Measurements from ENCODE around the gene TSPAN10.
"Not testable (repeated sequence)": the region's sequence is repeated elsewhere in the genome, so short reads cannot be mapped to it uniquely, and the experiment has no call there.

The TSPAN10 gene

GRCh38 chr17:81636505-81637288, at the start of gene TSPAN10, which contains the start of gene NPLOC4:
Gene TSPAN10, plus strand, starts transcription at chr17:81637196. Its CDS starts 5,217 bp downstream, at chr17:81642413.
Gene NPLOC4, minus strand, starts transcription at chr17:81637112. Its CDS starts 182 bp downstream, at chr17:81636930.
- peak; percentile 54 to 83 (median 78) for DNase-seq

DNA sequence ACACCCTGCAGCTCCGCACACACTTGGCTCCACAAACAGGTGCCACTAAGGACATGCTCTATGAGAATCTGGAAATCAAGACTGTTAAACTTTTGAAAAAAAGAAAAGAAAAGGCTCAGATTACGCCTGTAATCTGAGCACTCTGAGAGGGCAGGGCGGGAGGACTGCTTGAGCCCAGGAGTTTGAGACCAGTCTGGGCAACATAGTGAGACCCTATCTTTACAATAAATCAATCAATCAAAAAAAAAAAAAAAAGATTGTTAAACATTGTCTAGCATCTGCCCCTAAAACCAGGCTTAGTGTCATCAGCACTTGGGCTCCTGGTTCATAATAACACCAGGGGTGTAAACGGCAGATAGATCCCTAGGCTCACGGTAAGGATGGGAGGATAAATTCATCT, 47.4 kb upstream of the TSPAN10 start:
- no peak for DNase-seq

- DNase-seq = no peak
Measured at GRCh38 chr17:81590121-81590520, 46.9 kb upstream of the TSPAN10 start.

DNA sequence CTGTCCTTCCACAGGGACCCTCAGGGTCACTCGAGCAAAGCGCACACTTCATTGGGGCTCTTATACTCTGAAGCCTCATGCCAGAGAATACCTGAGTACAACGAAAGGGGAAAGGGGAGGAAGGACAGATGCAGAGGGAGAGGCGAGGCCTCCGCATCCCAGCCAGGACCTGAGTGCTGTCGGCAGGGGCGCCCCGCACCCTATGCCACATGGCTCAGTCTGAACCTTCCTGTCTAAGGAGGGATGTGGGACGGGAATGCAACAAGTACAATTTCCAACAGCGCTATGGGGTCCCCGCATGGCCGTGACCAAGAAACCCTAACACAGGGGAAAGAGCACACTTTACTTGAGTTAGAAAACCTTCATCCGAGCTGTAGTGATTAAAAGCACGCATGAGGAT, 45.0 kb upstream of the TSPAN10 start:
- no peak for DNase-seq

DNA sequence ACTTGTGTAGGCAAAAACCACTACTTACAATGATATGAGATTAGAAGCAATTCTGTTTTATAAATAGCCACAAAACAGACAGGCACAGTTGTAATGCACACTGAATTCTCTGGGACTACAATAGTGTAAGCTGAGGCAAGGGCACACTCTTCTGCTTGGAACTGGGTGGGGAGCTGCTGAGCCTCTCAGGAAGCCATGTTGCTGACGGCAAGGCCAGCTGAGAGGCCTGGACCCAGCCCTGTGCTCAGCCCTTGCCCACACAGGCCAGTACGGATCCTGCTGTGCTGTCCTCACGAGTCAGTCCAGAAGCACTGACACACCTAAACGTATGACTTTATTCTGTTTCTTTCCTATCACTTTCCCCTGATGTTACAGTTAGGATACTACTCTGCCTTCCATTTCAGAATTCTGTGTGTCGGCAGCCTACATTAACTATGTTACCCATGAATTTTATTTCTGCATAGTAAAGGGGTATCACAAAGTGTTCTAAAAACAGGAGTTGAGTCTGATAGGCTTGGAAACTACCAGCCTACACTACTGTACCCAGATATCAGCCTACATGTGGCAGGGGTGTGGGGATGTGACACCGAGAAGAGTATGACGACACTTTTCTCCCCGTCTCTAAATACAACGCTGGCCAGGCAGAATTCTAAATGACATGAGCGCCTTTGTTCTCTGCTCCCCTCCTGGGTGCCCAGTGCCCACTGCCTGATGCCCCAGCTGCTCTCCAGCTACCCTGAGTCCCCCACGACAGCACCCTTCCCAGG, 43.7 kb upstream of the TSPAN10 start:
- no peak for DNase-seq

- no peak for DNase-seq
Measured at GRCh38 chr17:81599719-81600486, 37.1 kb upstream of the TSPAN10 start.

- peak in 5 of 6 experiments; percentile 3 to 74 (median 43) for DNase-seq
Measured at GRCh38 chr17:81601525-81602120, 35.4 kb upstream of the TSPAN10 start.

- DNase-seq = no peak
Measured at GRCh38 chr17:81603846-81604610, 33.0 kb upstream of the TSPAN10 start.

DNA sequence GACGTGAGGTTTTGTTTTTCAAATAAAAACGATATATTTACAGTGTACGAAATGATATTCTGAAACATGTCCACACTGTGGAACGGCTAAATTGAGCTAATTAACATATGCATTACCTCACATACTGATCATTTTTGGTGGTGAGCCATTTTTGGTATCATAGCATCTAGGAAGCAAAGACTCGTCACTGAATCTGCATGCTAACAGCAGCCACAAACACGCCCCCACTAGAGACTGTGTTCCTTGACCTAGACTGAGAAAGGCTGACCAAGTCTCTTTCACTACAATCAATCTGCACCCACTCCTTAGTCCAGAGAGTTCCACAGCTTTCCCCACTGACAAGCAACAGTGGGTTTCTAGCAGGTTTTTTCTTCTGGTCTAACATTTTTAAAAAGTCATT, 29.6 kb upstream of the TSPAN10 start:
- DNase-seq = no peak

DNA sequence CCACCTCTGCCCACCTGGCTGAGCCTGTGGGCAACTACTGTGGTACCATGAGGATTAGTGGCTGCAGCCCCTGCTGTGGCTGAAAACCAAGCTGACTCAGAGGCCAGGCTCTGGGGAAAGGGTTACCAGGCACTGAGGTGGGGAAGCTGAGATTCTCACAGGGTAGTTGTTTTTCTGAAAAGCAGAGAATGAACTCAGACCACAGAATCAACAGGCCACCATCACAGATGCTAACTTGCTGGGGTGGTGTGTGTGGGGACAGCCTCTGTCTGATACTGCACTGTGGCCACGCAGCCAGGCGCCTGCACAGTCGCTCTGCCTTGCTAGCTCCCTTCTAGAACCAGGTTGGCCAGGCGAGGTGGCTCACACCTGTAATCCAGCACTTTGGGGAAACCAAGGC, 28.9 kb upstream of the TSPAN10 start:
- DNase-seq = no peak

DNA sequence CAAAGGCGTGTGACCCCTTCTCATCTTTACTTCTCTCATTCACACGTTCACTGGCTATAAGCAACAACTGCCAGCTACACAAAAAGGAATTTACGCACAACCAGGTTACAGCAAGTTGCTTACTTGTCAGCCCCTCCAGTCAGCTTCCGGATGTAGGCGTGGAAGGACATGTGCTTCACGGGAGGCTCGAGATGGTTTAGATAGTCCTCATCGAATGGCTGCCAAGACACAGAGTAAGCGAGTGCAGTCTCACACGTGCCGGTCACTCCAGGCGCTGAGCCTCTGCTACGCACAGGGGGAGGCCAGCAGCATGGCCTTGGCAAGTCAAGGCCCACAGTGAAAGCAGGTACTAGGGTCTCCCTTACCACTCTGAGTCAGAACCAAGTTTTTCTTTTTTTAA, 28.4 kb upstream of the TSPAN10 start:
- DNase-seq = no peak

GRCh38 chr17:81609541-81610311, 27.3 kb upstream of the TSPAN10 start:
- DNase-seq = no peak

DNA sequence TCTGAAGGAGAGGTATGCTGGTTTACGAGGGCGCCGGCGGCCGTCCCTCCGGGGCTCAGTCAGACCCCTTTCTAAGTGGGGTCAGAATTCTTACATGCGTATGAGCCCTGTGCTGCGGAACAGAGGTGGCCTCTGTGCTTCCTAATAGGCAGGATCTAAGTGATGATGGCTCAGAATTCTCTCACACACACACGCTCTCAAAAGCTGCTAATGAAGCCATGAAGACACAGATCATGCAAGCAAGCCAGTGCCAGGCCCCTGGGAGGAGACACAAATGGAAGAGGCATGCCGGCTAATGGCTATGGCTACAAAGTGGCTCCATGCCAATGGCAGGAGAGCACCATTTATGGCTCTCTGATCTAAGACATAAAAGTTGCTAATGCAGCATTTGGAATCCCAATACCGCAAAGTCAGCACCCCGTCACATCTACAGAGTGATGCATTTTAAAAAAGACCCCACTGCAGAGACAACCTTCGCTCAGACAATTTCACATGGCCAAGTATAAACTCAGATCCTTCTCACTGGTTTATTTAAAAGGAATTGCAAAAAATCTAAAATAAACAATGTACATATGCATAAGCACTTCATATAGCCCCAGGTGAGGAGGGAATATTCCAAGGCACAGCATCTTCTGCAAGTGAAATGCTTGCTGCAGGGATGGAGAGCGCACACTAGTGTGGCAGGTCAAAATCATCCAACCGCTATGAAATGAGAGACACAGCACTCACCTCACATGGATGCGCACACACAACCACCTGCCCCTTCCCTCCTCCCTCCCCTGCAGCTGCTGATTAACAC, 24.6 kb upstream of the TSPAN10 start:
- DNase-seq = no peak

- DNase-seq = no peak
Measured at GRCh38 chr17:81615401-81615930, 21.5 kb upstream of the TSPAN10 start.

- DNase-seq = no peak
Measured at GRCh38 chr17:81616877-81617276, 20.1 kb upstream of the TSPAN10 start.

DNA sequence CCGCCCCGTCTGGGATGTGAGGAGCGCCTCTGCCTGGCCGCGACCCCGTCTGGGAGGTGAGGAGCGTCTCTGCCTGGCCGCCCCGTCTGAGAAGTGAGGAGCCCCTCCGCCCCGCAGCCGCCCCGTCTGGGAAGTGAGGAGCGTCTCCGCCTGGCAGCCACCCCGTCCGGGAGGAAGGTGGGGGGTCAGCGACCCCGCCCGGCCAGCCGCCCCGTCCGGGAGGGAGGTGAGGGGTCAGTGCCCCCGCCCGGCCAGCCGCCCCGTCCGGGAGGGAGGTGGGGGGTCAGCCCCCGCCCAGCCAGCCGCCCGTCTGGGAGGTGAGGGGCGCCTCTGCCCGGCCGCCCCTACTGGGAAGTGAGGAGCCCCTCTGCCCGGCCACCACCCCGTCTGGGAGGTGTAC, 18.7 kb upstream of the TSPAN10 start:
- DNase-seq = not testable (repeated sequence)

DNA sequence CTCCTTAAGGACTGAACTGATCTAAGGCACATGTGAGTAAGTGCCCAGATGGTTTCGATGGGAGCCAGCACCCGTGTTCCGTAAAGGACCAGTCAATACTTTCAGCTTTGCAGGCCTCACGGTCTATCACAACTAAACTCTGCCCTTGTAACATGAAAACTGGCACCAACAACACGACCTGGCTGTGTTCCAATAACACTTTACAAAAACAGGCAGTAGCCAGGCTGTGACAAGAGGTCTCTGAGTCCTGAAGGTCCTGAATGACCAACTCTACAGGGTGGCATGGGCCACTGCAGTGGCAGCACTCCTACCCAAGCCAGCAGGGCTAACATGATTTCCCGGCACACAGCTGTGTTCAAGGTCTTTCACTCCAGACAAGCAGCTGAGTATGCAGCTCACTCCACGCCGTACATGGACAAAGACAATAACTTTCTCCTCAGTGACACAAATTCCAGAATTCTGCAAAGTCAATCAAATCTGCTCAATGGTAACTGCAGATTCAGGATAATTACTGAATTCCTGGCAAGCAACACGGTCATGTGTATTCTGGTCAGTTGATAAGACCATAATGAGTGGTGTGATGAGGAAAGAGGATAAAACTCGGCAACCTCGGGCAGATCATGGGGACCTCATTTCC, 15.4 kb upstream of the TSPAN10 start:
- DNase-seq = no peak

GRCh38 chr17:81630274-81630673, 6.7 kb upstream of the TSPAN10 start:
- DNase-seq = no peak

DNA sequence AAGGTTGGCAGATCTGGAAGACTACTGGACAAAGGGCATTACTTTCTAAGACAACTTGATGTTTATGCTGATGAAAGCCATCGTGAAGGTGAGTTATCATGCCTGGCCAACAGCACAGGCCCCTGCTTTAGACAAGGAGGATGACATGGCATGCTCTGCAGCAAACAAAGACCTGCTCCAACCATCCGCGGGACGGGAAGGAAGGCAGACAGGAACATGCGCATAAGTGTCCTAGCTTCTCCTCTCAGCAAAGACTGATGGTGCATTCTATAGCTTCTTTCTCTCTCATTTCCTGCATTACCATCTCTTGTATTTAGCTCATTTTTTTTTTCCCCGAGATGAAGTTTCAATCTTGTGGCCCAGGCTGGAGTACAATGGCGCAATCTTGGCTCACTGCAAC, 5.5 kb upstream of the TSPAN10 start:
- no peak for DNase-seq

- DNase-seq = no peak
Measured at GRCh38 chr17:81635431-81635830, 1.6 kb upstream of the TSPAN10 start.
